ENCODE data around the gene ATF6B.

The ATF6B gene

GRCh38 chr6:32152769-32153563 lies 24.9 kb upstream of the ATF6B start:
- DNase-seq: no peak
- peaks cover 2% of the 10 kb centered on the region for H3K9me3 ChIP-seq (ENCODE audit: severe bottlenecking)

GRCh38 chr6:32151863-32152768 lies 24.1 kb upstream of the ATF6B start, which contains the start of gene PRRT1:
Gene PRRT1, minus strand, starts transcription at chr6:32151939. Its CDS starts 112 bp downstream, at chr6:32151827.
- peaks cover 2% of the 10 kb centered on the region for H3K9me3 ChIP-seq (ENCODE audit: severe bottlenecking)
- DNase-seq: no peak
- peaks cover 23% of the 10 kb centered on the region for H3K36me3 ChIP-seq
- TF ChIP-seq, protein P1, sequence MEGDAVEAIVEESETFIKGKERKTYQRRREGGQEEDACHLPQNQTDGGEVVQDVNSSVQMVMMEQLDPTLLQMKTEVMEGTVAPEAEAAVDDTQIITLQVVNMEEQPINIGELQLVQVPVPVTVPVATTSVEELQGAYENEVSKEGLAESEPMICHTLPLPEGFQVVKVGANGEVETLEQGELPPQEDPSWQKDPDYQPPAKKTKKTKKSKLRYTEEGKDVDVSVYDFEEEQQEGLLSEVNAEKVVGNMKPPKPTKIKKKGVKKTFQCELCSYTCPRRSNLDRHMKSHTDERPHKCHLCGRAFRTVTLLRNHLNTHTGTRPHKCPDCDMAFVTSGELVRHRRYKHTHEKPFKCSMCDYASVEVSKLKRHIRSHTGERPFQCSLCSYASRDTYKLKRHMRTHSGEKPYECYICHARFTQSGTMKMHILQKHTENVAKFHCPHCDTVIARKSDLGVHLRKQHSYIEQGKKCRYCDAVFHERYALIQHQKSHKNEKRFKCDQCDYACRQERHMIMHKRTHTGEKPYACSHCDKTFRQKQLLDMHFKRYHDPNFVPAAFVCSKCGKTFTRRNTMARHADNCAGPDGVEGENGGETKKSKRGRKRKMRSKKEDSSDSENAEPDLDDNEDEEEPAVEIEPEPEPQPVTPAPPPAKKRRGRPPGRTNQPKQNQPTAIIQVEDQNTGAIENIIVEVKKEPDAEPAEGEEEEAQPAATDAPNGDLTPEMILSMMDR (IDR thresholded peaks at IDR 0.05; ENCODE audit: low read depth, low read length): no peak
- H3K27me3 ChIP-seq (ENCODE audit: insufficient read depth, low read depth, severe bottlenecking): no peaks in the 10 kb centered on the region
- peak within 1 kb of the TSS; percentile 45 for H3K4me3 ChIP-seq (ENCODE audit: low read depth, low read length)
- H3K27ac ChIP-seq: peak within 1 kb of the TSS; percentile 85

More at GRCh38 chr6:32152769-32153563, 24.9 kb upstream of the ATF6B start:
- peak overlapping the region; percentile 85 for H3K27ac ChIP-seq
- no peaks in the 10 kb centered on the region for H3K27me3 ChIP-seq (ENCODE audit: insufficient read depth, low read depth, severe bottlenecking)
- TF ChIP-seq, protein P1 (IDR thresholded peaks at IDR 0.05; ENCODE audit: low read depth, low read length): no peak
- peaks cover 32% of the 10 kb centered on the region for H3K36me3 ChIP-seq
- peak overlapping the region; percentile 82 for H3K4me3 ChIP-seq (ENCODE audit: low read depth, low read length)

- Histone ChIP-seq H3K9me3 (ENCODE audit: severe bottlenecking) (peaks cover 2% of the 10 kb centered on the region), H3K27ac (peak overlapping the region; percentile 60), H3K27me3 (ENCODE audit: insufficient read depth, low read depth, severe bottlenecking) (no peaks in the 10 kb centered on the region), H3K36me3 (peaks cover 15% of the 10 kb centered on the region), H3K4me3 (ENCODE audit: low read depth, low read length) (peak overlapping the region; percentile 45)
- TF ChIP-seq, protein P1 (IDR thresholded peaks at IDR 0.05; ENCODE audit: low read depth, low read length): no peak
- peak; percentile 82 for DNase-seq
These were observed 23.3 kb upstream of the ATF6B start for GRCh38 chr6:32151181-32151862.

DNA sequence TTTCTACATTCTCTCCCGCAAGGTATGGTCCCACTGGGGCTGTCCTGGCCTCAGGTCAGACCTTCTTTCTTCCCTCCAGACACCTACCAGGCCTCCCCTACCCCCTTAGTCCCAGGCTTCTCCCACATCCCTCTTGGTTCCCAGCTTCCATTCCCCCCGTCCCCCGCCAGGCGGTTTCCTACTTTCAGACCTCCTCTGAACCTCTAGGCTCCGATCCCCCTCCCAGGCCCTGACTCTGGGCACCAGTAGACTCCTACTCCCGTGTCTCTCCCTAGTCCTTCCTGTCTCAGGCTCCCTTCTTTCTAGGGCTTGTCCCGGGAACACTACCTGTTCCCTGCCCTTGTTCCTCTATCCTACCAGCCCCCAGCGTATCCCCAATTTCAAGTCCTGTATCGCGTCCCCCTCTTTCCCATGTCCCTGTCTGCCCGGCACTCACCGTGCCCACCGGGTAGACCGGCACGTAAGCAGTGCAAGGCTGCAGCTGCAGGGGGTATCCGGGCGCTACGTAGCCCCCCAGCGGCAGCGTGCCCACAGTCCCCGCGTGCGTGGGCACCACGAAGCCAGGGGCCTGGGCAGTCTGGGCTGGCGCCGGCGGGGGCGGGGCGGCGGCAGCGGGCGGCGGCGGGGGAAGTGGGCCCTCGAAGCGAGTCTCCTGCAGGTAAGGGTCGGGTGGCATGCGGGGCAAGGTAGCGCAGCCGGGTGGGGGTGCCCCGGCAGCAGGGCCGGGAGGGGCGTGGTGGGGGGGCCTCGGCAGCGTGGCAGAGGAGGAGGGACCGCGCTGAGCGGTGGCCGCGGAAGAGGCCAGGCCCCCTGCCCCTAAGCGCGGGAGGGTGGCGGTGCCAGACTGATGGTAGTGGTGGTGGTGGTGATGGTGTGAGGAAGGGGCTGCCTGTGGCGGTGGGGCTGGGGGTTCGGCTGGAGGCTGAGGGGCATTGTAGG lies 22.2 kb upstream of the ATF6B start:
- peaks cover 2% of the 10 kb centered on the region for H3K9me3 ChIP-seq (ENCODE audit: severe bottlenecking)
- no peak for DNase-seq
- no peak overlapping the region for H3K4me3 ChIP-seq (ENCODE audit: low read depth, low read length)
- TF ChIP-seq, protein P1 (IDR thresholded peaks at IDR 0.05; ENCODE audit: low read depth, low read length): no peak
- H3K36me3 ChIP-seq: peaks cover 8% of the 10 kb centered on the region
- peak overlapping the region; percentile 60 for H3K27ac ChIP-seq
- no peaks in the 10 kb centered on the region for H3K27me3 ChIP-seq (ENCODE audit: insufficient read depth, low read depth, severe bottlenecking)

Data from WERI-Rb-1 (cell line).